ENCODE data around the gene CACNA1E. TPM values are rescaled to one million over a fixed set of nuclear protein-coding genes. Genes with fewer than 3 reads are reported as not detected.

Gene CACNA1E
- total RNA-seq, 2 donors from 2014 or later: 0.11 TPM; not detected in 1

DNA sequence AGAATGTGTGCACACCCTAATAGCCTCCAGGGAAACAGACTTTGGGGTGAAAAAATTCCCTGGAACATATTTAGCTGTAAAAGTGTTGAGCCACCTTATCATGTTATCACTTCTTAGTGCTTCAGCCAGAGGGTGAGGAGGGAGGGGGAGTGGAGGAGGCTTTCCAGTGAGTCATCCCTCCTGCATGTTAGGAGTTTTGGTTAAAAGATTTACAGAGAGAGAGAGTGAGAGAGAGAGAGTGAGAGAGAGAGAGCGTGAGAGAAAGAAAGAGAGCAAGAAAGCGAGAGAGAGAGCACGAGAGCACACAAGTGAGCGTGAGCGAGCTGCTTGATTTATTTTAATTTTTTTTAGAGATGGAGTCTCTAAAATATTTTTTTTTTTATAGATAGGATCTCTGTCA lies 13.5 kb upstream of the CACNA1E start:
- Mint-ChIP-seq H3K36me3 (ENCODE audit: low read depth) (no peaks in the 10 kb centered on the region), H3K27me3 (peaks cover 30% of the 10 kb centered on the region), H3K9me3 (no peaks in the 10 kb centered on the region), H3K27ac (no peak overlapping the region), H3K4me1 (no peaks in the 10 kb centered on the region), H3K4me3 (no peak overlapping the region)
- no peak for ATAC-seq (replicated peaks)

GRCh38 chr1:181475580-181475979 lies 7.7 kb upstream of the CACNA1E start:
- Mint-ChIP-seq H3K27me3 (peaks cover 11% of the 10 kb centered on the region), H3K4me1 (no peaks in the 10 kb centered on the region), H3K9me3 (no peaks in the 10 kb centered on the region), H3K4me3 (no peak overlapping the region), H3K27ac (no peak overlapping the region), H3K36me3 (ENCODE audit: low read depth) (no peaks in the 10 kb centered on the region)
- ATAC-seq (replicated peaks): no peak

DNA sequence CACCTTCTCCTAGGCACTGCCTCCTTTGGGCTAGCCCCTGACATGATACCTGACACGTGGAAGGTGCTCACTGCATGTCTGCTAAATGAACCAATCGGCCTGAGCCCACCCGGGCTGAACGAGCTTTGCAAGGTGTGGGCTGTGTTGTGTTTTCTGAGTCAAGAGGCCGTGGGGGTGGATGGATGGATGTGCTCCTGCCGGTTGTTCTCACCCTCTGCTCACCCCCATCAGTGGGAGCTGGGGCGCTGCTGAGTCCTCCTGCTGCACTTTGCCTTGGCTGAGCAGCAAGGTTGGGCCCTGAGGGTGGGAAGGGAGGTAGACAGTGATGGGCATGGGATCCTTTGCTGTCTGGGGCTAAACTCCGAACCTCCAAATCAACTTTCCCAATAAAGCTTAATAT lies 6.7 kb upstream of the CACNA1E start:
- Mint-ChIP-seq H3K9me3 (no peaks in the 10 kb centered on the region), H3K4me3 (no peak overlapping the region), H3K4me1 (no peaks in the 10 kb centered on the region), H3K36me3 (ENCODE audit: low read depth) (no peaks in the 10 kb centered on the region), H3K27me3 (peaks cover 20% of the 10 kb centered on the region), H3K27ac (no peak overlapping the region)
- no peak for ATAC-seq (replicated peaks)

- no peak overlapping the region for H3K4me3 Mint-ChIP-seq
- no peak for ATAC-seq (replicated peaks)
- no peaks in the 10 kb centered on the region for H3K4me1 Mint-ChIP-seq
- no peaks in the 10 kb centered on the region for H3K36me3 Mint-ChIP-seq (ENCODE audit: low read depth)
- no peak overlapping the region for H3K27ac Mint-ChIP-seq
- no peaks in the 10 kb centered on the region for H3K9me3 Mint-ChIP-seq
- peaks cover 26% of the 10 kb centered on the region for H3K27me3 Mint-ChIP-seq
Measured at GRCh38 chr1:181478306-181478705, 5.0 kb upstream of the CACNA1E start.

GRCh38 chr1:181479137-181479745 lies 4.1 kb upstream of the CACNA1E start:
- Mint-ChIP-seq H3K27me3 (peaks cover 36% of the 10 kb centered on the region), H3K4me3 (no peak overlapping the region), H3K27ac (no peak overlapping the region), H3K9me3 (no peaks in the 10 kb centered on the region), H3K4me1 (no peaks in the 10 kb centered on the region), H3K36me3 (ENCODE audit: low read depth) (no peaks in the 10 kb centered on the region)
- ATAC-seq (replicated peaks): peak; percentile 66

GRCh38 chr1:181482001-181482430 lies 1.3 kb upstream of the CACNA1E start:
- Mint-ChIP-seq H3K27ac (no peak overlapping the region), H3K4me1 (no peaks in the 10 kb centered on the region), H3K36me3 (ENCODE audit: low read depth) (no peaks in the 10 kb centered on the region), H3K27me3 (peaks cover 62% of the 10 kb centered on the region), H3K4me3 (no peak overlapping the region), H3K9me3 (no peaks in the 10 kb centered on the region)
- no peak for ATAC-seq (replicated peaks)

GRCh38 chr1:181482521-181483284 lies 614 bp upstream of the CACNA1E start:
- ATAC-seq (replicated peaks): peak; percentile 58
- H3K4me3 Mint-ChIP-seq: peak overlapping the region; percentile 31
- no peak overlapping the region for H3K27ac Mint-ChIP-seq

DNA sequence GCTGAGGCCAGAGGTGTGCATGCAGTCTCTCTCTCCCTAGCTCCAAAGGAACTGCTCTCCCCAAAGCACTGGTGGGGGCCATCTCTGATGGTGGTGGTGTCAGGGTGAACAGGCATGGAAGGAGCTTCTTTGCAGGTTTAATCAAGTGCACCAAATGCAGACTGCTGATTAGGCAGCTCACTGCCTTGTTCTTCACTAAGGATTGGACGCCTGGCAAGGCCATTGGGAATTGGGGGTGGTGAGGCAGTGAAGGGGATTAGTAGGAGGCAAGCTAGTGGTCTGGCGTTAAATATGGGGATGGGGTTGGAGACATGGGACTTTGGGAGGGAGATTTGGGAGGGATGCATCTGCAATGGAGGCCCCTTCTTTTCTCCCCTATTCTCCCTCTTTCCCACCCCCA lies 1.5 kb downstream of the CACNA1E start:
- Mint-ChIP-seq H3K27me3 (peaks cover 81% of the 10 kb centered on the region), H3K36me3 (ENCODE audit: low read depth) (no peaks in the 10 kb centered on the region), H3K9me3 (no peaks in the 10 kb centered on the region), H3K4me3 (no peak overlapping the region), H3K4me1 (no peaks in the 10 kb centered on the region), H3K27ac (no peak overlapping the region)
- no peak for ATAC-seq (replicated peaks)

More at GRCh38 chr1:181482521-181483284, 614 bp upstream of the CACNA1E start:
- Mint-ChIP-seq H3K4me1 (no peaks in the 10 kb centered on the region), H3K27me3 (peaks cover 63% of the 10 kb centered on the region), H3K36me3 (ENCODE audit: low read depth) (no peaks in the 10 kb centered on the region), H3K9me3 (no peaks in the 10 kb centered on the region)

- H3K36me3 Mint-ChIP-seq (ENCODE audit: low read depth): no peaks in the 10 kb centered on the region
- ATAC-seq (replicated peaks): no peak
- H3K4me1 Mint-ChIP-seq: no peaks in the 10 kb centered on the region
- H3K9me3 Mint-ChIP-seq: no peaks in the 10 kb centered on the region
- no peak overlapping the region for H3K27ac Mint-ChIP-seq
- H3K27me3 Mint-ChIP-seq: peaks cover 82% of the 10 kb centered on the region
- H3K4me3 Mint-ChIP-seq: peak overlapping the region; percentile 26
Measured at GRCh38 chr1:181485287-181486097, 2.2 kb downstream of the CACNA1E start.

GRCh38 chr1:181486098-181486420 lies 2.7 kb downstream of the CACNA1E start:
- H3K9me3 Mint-ChIP-seq: no peaks in the 10 kb centered on the region
- peak overlapping the region; percentile 26 for H3K4me3 Mint-ChIP-seq
- no peaks in the 10 kb centered on the region for H3K36me3 Mint-ChIP-seq (ENCODE audit: low read depth)
- no peak overlapping the region for H3K27ac Mint-ChIP-seq
- no peaks in the 10 kb centered on the region for H3K4me1 Mint-ChIP-seq
- H3K27me3 Mint-ChIP-seq: peaks cover 81% of the 10 kb centered on the region
- no peak for ATAC-seq (replicated peaks)

- Mint-ChIP-seq H3K4me1 (no peaks in the 10 kb centered on the region), H3K9me3 (no peaks in the 10 kb centered on the region), H3K36me3 (ENCODE audit: low read depth) (no peaks in the 10 kb centered on the region), H3K27me3 (peaks cover 81% of the 10 kb centered on the region), H3K27ac (no peak overlapping the region), H3K4me3 (no peak overlapping the region)
- ATAC-seq (replicated peaks): no peak
Measured at GRCh38 chr1:181488866-181489265, 5.5 kb downstream of the CACNA1E start.

- H3K4me1 Mint-ChIP-seq: no peaks in the 10 kb centered on the region
- H3K27me3 Mint-ChIP-seq: peaks cover 67% of the 10 kb centered on the region
- no peaks in the 10 kb centered on the region for H3K36me3 Mint-ChIP-seq (ENCODE audit: low read depth)
- H3K27ac Mint-ChIP-seq: no peak overlapping the region
- H3K4me3 Mint-ChIP-seq: no peak overlapping the region
- no peaks in the 10 kb centered on the region for H3K9me3 Mint-ChIP-seq
- no peak for ATAC-seq (replicated peaks)
Measured at GRCh38 chr1:181490276-181490675, 7.0 kb downstream of the CACNA1E start.

DNA sequence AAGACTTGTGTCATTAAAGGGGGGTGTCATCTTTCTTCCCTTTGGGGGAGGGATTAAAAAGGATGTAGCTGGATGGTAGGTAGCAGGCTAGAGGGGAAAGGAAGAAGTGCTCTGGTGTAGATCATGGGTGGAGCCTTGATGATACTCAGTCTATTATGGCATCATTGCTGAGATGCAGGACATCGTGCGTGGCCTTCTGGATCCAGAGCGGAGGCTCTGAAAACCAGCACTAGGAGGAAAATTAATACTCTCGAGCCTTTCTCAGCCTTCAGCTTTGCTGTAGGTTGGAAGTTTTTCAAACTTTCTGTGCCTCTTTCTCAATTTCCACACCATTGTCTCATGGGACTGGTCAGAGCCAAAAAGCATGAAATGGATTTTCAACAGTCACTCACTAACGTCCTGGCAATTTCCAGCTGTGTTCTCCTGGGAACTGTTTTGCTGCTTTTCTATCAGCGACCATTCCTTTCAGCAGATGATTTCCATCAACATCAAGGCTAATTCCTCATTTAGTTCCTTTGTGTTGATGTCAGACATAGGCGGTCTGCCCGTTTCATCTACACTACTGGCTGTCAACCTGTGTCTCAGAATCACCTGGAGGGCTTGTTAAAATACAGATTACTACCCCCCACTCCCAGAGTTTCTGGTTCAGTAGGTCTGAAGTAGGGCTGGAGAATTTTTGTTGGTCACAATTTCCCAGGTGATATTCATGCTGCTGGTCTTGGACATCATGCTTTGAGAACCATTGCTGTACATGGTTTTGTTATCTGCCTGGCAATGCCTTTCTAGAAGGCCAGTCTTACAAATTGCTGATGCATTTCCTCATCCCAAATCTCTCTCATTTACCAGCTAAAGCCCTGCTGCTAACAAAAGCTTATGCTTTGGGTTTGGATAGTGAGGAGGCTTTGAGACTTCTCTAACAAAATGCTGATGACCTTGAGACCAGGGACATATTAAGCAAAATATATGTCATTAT lies 7.7 kb downstream of the CACNA1E start:
- H3K4me3 Mint-ChIP-seq: no peak overlapping the region
- H3K36me3 Mint-ChIP-seq (ENCODE audit: low read depth): no peaks in the 10 kb centered on the region
- no peak overlapping the region for H3K27ac Mint-ChIP-seq
- H3K27me3 Mint-ChIP-seq: peaks cover 61% of the 10 kb centered on the region
- H3K9me3 Mint-ChIP-seq: no peaks in the 10 kb centered on the region
- no peak for ATAC-seq (replicated peaks)
- no peaks in the 10 kb centered on the region for H3K4me1 Mint-ChIP-seq

- Mint-ChIP-seq H3K27me3 (peaks cover 55% of the 10 kb centered on the region), H3K4me3 (no peak overlapping the region), H3K27ac (no peak overlapping the region), H3K36me3 (ENCODE audit: low read depth) (no peaks in the 10 kb centered on the region), H3K4me1 (no peaks in the 10 kb centered on the region), H3K9me3 (no peaks in the 10 kb centered on the region)
- no peak for ATAC-seq (replicated peaks)
Measured at GRCh38 chr1:181493166-181493565, 9.8 kb downstream of the CACNA1E start.

Measured in activated T-helper 17 cell treated with anti-CD3 and anti-CD28 coated beads, Interleukin-2, amount 50 U/mL, for 72 hours (primary cell).